ENCODE measurements around the gene YY1AP1.
A peak's percentile ranks its signal among the peaks of the same experiment; 100 is the strongest.
"Not testable (repeated sequence)": the region's sequence is repeated elsewhere in the genome, so short reads cannot be mapped to it uniquely, and the experiment has no call there.

The YY1AP1 gene

GRCh38 chr1:155694167-155694566 is 5.6 kb upstream of the YY1AP1 start:
- peak; percentile 90 for DNase-seq

- no peak for DNase-seq
Observed at GRCh38 chr1:155691992-155692528, 3.5 kb upstream of the YY1AP1 start.

- DNase-seq = not testable (repeated sequence)
Observed at GRCh38 chr1:155689081-155689607, 570 bp upstream of the YY1AP1 start, which contains the start of gene DAP3. Gene DAP3 (plus strand): TSS chr1:155689091. CDS start chr1:155709780, 20,689 bp downstream.

DNA sequence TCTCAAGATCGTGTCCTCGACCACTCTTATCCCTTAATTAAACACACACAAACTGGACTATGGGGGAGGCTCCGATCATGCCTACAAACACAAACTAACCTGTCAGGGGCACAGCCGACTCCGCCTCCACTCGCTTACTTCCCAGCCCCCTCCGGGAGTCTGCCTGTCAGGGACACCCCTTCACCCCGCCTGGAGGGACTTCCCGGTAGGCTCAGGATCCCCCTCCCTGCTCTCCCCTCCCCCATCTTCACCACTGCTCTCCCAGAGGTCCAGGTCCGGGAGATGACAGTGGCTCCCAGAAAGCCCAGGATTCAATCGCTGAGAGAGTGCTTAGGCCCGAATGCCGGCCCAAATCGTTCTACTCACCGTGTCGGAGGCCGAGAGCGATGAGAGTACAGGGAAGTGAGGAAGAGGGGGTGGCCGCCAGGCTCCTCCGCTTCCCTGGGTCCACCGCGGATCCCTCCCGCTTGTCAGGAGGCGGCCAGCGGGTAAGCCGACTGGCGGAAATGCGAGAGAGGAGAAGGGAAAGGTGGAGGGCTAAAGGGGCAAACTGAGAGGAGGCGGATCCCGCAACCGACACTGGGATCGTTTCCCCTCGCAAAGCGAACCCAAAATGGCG is 760 bp downstream of the YY1AP1 start:
- not testable (repeated sequence) for DNase-seq

- DNase-seq = no peak
Observed at GRCh38 chr1:155681776-155682175, 6.8 kb downstream of the YY1AP1 start.

DNA sequence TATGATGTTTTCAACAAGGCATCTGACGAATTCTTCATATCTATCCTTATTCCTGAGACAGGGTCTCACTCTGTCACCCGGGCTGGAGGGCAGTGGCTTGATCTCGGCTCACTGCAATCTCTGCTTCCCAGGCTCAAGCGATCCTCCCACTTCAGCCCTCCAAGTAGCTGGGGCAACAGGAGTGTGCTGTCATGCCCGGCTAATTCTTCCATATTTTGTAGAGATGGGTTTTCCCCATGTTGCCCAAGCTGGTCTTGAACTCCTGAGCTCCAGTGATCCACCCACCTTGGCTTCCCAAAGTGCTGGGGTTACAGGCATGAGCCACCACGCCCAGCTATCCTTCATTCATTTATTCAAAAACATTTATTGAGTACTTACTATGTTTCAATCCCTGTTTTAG is 8.0 kb downstream of the YY1AP1 start:
- no peak for DNase-seq

DNA sequence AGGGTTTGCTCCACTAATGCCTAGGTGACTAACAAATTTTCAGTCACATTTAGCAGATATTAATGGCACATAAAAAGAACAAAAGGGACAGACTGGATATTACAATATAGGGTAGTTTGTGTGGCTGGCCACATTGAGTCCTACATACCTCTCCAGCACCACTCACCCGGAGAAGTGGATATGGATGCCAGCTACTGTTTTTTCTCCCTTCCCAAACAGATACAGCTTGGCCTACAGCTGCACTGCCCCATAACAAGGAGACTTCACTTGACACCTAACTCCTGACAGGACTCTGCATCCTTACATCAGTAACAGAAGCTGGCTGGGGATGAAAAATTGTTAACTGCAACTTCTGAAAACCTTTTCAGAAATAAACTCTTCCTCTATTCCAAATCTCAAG is 9.6 kb downstream of the YY1AP1 start:
- not testable (repeated sequence) for DNase-seq

GRCh38 chr1:155678027-155678426 is 10.5 kb downstream of the YY1AP1 start:
- no peak for DNase-seq

- no peak for DNase-seq
Observed at GRCh38 chr1:155673003-155673402, 15.6 kb downstream of the YY1AP1 start.

DNA sequence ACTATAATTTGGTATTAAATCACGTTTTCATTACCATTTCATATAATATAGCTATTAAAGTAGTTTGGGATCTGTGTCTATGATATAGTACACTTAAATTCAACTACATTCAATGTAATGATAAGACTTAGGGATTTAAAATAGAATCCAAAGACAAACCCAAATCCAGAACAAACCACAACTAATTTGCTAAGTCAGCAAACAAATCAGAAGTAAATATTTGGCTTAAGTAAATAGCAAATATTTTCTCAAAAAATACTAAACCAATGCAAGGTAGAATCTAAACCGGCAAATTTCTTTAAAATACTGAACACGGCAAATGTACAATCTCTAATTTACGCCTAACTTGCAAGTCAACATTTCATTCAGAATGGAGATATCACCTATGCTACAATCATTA is 16.8 kb downstream of the YY1AP1 start:
- DNase-seq = no peak

- DNase-seq = no peak
Observed at GRCh38 chr1:155669233-155670162, 19.1 kb downstream of the YY1AP1 start.

DNA sequence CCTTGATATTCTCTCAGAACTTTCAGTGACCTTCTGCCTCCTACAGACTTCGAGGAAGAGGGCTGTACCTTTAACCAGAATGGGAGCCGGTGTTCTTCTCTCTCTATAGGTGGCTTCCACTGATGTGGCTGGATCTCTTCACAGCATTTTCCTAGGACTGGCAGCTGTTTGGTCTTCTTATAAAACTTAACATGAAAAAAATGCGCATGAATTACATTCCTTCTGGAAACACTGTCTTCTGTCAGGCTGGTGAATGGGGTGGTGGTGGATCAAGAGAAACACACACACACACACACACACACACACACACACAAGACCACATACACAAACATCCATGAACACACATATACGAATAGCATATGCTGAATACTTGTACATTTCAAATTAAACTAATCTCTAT is 27.3 kb downstream of the YY1AP1 start:
- not testable (repeated sequence) for DNase-seq

DNA sequence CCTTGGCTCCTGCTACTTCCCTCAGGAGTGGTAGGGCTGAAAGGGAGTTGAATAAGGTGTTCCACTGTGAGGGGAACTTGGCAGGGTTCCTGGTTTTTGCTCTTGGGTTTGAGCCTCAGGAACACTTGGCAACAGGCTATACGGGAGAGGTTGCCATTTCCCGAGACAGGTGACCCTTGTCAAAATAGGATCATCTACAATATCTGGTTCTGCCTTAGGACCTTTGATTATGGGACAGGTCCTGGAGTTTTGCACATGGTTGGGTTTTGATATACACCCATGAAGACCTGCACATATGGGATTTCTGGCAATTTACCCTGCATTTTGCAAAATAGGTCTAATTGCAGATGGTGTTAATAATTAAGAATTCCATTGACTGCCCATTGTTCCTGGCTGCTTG is 31.1 kb downstream of the YY1AP1 start:
- DNase-seq = no peak

DNA sequence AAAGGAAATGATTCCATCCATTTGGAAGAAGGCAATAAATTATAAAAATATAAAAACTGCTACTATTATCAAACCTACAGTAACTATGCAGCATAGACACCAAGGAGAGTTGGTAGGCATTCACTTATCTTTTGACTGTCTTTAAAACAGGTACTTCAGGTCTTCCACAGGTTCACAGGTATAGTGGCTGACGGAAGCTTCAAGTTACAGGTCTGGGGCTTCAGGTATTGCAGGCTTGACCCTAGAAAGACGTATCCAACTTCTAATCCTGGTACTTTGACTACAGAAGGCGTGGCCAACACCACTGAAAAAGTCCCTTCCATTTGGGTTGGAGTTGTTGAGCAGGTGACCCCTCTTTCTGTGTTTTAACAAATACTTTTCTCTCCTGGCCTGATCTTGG is 35.6 kb downstream of the YY1AP1 start:
- no peak for DNase-seq

DNA sequence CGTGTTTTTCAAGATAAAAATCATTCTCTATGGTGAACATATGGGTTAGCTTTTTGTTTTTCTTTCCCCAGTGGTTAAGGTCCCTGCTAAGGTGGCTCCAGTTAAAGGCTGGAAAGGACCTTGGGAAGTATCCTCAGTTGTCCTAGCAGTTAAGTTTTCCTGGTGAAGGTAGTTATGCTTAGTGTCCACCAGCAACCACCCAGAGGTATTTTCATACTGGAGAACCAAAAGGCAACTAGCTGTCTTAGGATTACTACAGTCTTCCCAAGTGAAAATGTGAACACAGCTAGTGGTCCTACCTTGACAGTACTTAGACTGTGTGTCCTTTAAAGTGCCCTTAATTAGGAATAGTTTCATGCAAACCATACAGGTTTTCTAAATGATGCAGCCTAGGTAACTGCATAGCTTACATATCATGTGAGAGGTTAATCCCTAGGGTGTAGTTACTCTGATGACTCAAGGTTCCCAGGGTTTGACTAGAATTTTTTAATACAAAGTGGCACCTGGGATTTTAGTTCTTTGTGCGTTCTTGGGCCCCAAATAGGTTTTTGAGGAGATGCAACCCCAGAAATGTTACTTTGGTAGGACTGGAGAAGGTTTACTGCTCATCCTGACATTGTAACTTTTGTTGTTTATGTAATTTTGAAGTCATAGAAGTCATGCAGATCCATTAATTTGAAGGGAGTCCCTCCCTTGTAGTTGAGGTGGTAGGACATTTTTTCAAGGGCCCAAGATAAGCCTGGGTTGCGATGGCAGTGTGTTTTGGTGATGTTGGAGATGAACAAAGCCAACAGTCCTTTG is 36.5 kb downstream of the YY1AP1 start:
- DNase-seq = no peak

GRCh38 chr1:155650231-155650757 is 38.3 kb downstream of the YY1AP1 start:
- no peak for DNase-seq

DNA sequence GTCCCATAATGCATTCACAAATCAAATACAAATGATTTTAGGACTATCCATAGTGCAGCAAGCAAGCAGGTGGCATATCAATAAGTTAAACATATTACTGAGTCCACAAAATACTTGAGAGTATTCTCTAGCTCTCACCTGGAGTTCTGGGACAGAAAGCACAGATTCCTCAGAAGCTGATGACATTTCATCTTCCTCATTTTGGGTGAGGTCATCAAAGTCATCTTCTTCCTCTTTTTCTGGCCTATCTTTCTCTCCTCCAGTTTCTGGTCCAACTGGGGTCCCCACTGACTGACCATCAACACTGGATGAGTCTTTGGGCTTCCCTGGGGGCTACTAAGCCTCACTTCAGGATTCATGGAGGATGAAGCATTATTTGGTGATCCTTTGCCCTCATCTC is 38.9 kb downstream of the YY1AP1 start:
- DNase-seq = no peak

- DNase-seq = peak; percentile 11
Observed at GRCh38 chr1:155648207-155649147, 40.1 kb downstream of the YY1AP1 start.

- DNase-seq = no peak
Observed at GRCh38 chr1:155646307-155646706, 42.3 kb downstream of the YY1AP1 start.

- no peak for DNase-seq
Observed at GRCh38 chr1:155645648-155646047, 42.9 kb downstream of the YY1AP1 start.

- no peak for DNase-seq
Observed at GRCh38 chr1:155645034-155645598, 43.5 kb downstream of the YY1AP1 start.

Data from NCI-H2227 treated with DMSO at 0.1 percent for 48 hours (cell line).